GM19238 (cell line): ENCODE data around the gene GGA2.

Experiments
- DNase-seq: peaks from one replicate; pipeline ENCODE4 v3.0.0; 2011; ENCODE audit warnings: low spot score; ENCODE audit not compliant: insufficient read length

GGA2 gene

GRCh38 chr16:23420011-23420410, 90.3 kb downstream of the GGA2 start:
- DNase-seq, result no peak

- DNase-seq, result no peak
Measured at GRCh38 chr16:23416816-23417215, 93.5 kb downstream of the GGA2 start.

- DNase-seq, result no peak
Measured at GRCh38 chr16:23414731-23415130, 95.6 kb downstream of the GGA2 start.
